NT2/D1 (cell line): Measurements from ENCODE around the gene TERB1.

Experiments
- DNase-seq: peaks from one replicate; pipeline ENCODE4 v3.0.0-alpha.2; 2011; ENCODE audit warnings: low read depth, low spot score
- H3K27me3 ChIP-seq: 2 replicates; pipeline ENCODE4 v1.6.0; 2011; ENCODE audit warnings: mild to moderate bottlenecking; ENCODE audit not compliant: insufficient read length, insufficient read depth
- H3K36me3 ChIP-seq: 2 replicates; pipeline ENCODE4 v1.6.1; 2011; ENCODE audit warnings: mild to moderate bottlenecking, low read length, mixed read lengths; ENCODE audit not compliant: insufficient read depth, insufficient read length
- H3K4me1 ChIP-seq: 2 replicates; pipeline ENCODE4 v1.5.1; 2011; ENCODE audit not compliant: insufficient read depth, insufficient read length
- H3K4me3 ChIP-seq: 2 replicates; pipeline ENCODE4 v1.5.1; 2011; ENCODE audit warnings: low read depth; ENCODE audit not compliant: insufficient read length
- H3K9ac ChIP-seq: 2 replicates; pipeline ENCODE4 v1.6.0; 2011; ENCODE audit warnings: low read depth; ENCODE audit not compliant: insufficient read length
- H3K9me3 ChIP-seq: 2 replicates; pipeline ENCODE4 v1.5.1; 2011; ENCODE audit warnings: mild to moderate bottlenecking, low read length; ENCODE audit not compliant: insufficient read depth
- SUZ12 ChIP-seq: IDR thresholded peaks from 2 replicates; pipeline ENCODE4 v1.6.1; 2011; ENCODE audit not compliant: insufficient read length, insufficient read depth; ENCODE audit errors: extremely low read depth
- YY1 ChIP-seq: IDR thresholded peaks from 2 replicates; pipeline ENCODE4 v1.6.1; 2011; ENCODE audit not compliant: insufficient read length, insufficient read depth
- ZNF274 ChIP-seq: IDR thresholded peaks from 2 replicates; pipeline ENCODE4 v1.6.1; 2011; ENCODE audit warnings: mild to moderate bottlenecking, low read depth, low read length

Gene TERB1

GRCh38 chr16:66746682-66747081 lies 54.7 kb downstream of the TERB1 start:
- Histone ChIP-seq H3K4me1 (peaks cover 8% of the 10 kb centered on the region), H3K9ac (no peak overlapping the region), H3K36me3 (peaks cover 90% of the 10 kb centered on the region), H3K4me3 (no peak overlapping the region), H3K27me3 (peaks cover under 1% of the 10 kb centered on the region), H3K9me3 (no peaks in the 10 kb centered on the region)
- DNase-seq: no peak
- TF ChIP-seq SUZ12 (no peak), YY1 (no peak), ZNF274 (no peak)

GRCh38 chr16:66746048-66746447 lies 55.3 kb downstream of the TERB1 start:
- H3K9ac ChIP-seq: no peak overlapping the region
- no peaks in the 10 kb centered on the region for H3K9me3 ChIP-seq
- no peak for TF ChIP-seq ZNF274
- TF ChIP-seq SUZ12: no peak
- no peak for TF ChIP-seq YY1
- no peaks in the 10 kb centered on the region for H3K27me3 ChIP-seq
- DNase-seq: no peak
- H3K36me3 ChIP-seq: peaks cover 95% of the 10 kb centered on the region
- no peak overlapping the region for H3K4me3 ChIP-seq
- H3K4me1 ChIP-seq: peaks cover 8% of the 10 kb centered on the region

GRCh38 chr16:66741950-66742808 lies 59.2 kb downstream of the TERB1 start:
- no peaks in the 10 kb centered on the region for H3K27me3 ChIP-seq
- TF ChIP-seq YY1: no peak
- no peak for TF ChIP-seq ZNF274
- no peak for TF ChIP-seq SUZ12
- H3K4me1 ChIP-seq: no peaks in the 10 kb centered on the region
- no peak overlapping the region for H3K9ac ChIP-seq
- no peaks in the 10 kb centered on the region for H3K9me3 ChIP-seq
- no peak for DNase-seq
- no peak overlapping the region for H3K4me3 ChIP-seq
- H3K36me3 ChIP-seq: peaks cover 96% of the 10 kb centered on the region

- H3K36me3 ChIP-seq: peaks cover 97% of the 10 kb centered on the region
- DNase-seq: no peak
These were observed 60.0 kb downstream of the TERB1 start for GRCh38 chr16:66741169-66741900.

GRCh38 chr16:66740533-66740932 lies 60.9 kb downstream of the TERB1 start:
- Histone ChIP-seq H3K9me3 (no peaks in the 10 kb centered on the region), H3K27me3 (no peaks in the 10 kb centered on the region), H3K36me3 (peaks cover 97% of the 10 kb centered on the region), H3K9ac (no peak overlapping the region), H3K4me1 (no peaks in the 10 kb centered on the region), H3K4me3 (no peak overlapping the region)
- no peak for DNase-seq
- no peak for TF ChIP-seq ZNF274
- no peak for TF ChIP-seq YY1
- TF ChIP-seq SUZ12: no peak

More at GRCh38 chr16:66741169-66741900, 60.0 kb downstream of the TERB1 start:
- TF ChIP-seq ZNF274 (no peak), SUZ12 (no peak), YY1 (no peak)
- Histone ChIP-seq H3K4me1 (no peaks in the 10 kb centered on the region), H3K4me3 (no peak overlapping the region), H3K27me3 (no peaks in the 10 kb centered on the region), H3K9ac (no peak overlapping the region), H3K9me3 (no peaks in the 10 kb centered on the region)

GRCh38 chr16:66740010-66740409 lies 61.4 kb downstream of the TERB1 start:
- no peak overlapping the region for H3K4me3 ChIP-seq
- no peak for DNase-seq

GRCh38 chr16:66735891-66736290 lies 65.5 kb downstream of the TERB1 start:
- no peak overlapping the region for H3K9ac ChIP-seq
- peaks cover 97% of the 10 kb centered on the region for H3K36me3 ChIP-seq
- H3K9me3 ChIP-seq: no peaks in the 10 kb centered on the region
- TF ChIP-seq SUZ12: no peak
- no peaks in the 10 kb centered on the region for H3K4me1 ChIP-seq
- H3K27me3 ChIP-seq: no peaks in the 10 kb centered on the region
- H3K4me3 ChIP-seq: no peak overlapping the region
- DNase-seq: no peak

More at GRCh38 chr16:66740010-66740409, 61.4 kb downstream of the TERB1 start:
- no peak overlapping the region for H3K9ac ChIP-seq
- TF ChIP-seq ZNF274: no peak
- no peak for TF ChIP-seq SUZ12
- no peak for TF ChIP-seq YY1
- peaks cover 97% of the 10 kb centered on the region for H3K36me3 ChIP-seq
- H3K9me3 ChIP-seq: no peaks in the 10 kb centered on the region
- no peaks in the 10 kb centered on the region for H3K27me3 ChIP-seq
- no peaks in the 10 kb centered on the region for H3K4me1 ChIP-seq
